Stimulated activated CD4-positive, alpha-beta T cell treated with anti-CD3 and anti-CD28 coated beads, Interleukin-12 subunit alpha, Interleukin-12 subunit beta, amount 100 ng/mL, for 24 hours (primary cell): ENCODE data around the gene JPH3.
"Not testable (repeated sequence)": the region's sequence is repeated elsewhere in the genome, so short reads cannot be mapped to it uniquely, and the experiment has no call there.

Experiments used
- DNase-seq, 2 experiments: peaks; one replicate each; pipeline ENCODE4 v3.0.0-alpha.2; 2020; ENCODE audit warnings: low read depth in 2 of 2

The JPH3 gene

DNA sequence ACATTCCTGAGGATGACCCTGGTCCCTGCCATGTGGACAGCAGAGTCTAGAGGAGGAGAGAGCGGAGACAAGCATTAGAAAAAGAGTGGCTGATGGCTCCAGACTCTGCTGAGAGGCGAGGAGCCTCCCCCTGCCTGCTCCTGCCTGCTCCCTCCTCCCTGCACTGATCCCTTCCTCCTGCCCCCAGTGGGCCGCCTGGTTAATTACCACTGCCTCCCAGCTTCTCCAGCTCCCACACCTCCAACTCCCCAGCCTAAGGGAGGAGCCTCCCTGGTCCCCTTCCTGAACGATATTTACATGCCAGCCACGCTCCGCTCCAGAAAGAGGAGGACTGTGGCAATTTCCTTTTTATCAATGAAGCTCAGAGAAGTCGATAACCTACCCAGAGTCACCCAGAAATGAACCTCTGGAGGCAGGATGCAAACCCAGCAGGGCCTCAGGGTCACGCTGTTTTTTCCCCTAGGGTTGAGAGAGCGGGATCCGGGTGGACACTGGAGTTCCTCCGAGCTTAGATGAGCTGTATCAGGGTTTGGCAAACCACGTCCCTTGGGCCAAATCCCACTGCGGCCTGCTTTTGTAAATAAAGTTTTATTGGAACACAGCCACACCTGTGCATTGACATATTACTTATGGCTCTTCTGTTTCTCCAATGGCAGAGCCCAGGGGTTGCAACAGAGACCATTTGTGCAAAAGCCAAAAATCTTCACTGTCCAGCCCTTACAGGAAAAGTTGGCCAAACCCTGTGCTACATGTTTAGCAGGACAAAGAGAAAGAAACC lies 27.1 kb upstream of the JPH3 start:
- no peak for DNase-seq

- no peak for DNase-seq
Measured at GRCh38 chr16:87576171-87576570, 26.1 kb upstream of the JPH3 start.

DNA sequence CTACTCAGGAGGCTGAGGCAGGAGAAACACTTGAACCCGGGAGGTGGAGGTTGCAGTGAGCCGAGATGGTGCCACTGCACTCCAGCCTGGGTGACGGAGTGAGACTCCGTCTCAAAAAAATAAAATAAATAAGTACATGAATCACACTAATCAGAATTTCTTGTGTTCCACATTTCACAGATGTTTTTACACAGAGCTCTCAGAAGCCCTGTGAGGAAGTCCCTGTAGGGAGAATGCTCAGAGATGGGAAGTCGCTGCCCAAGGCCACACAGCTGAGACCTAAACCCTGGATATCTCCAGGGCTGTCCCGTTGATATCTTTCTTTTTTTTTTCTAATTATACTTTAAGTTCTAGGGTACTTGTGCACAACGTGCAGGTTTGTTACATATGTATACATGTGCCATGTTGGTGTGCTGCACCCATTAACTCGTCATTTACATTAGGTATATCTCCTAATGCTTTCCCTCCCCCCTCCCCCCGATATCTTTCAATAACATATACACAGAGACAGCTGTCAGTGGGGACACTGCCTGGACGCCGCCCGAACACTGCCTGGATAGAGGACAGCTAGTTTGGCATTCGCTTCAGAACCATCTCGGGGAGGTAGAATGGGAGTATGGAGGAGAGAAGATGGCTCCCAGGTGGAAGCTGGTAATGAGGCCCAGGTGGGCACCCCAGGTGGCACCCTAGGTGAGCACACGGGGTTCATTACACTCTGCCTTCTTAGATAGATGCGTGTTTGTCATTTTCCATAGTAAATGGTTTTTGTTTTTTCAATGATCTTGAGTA lies 24.0 kb upstream of the JPH3 start:
- DNase-seq, result not testable (repeated sequence)

DNA sequence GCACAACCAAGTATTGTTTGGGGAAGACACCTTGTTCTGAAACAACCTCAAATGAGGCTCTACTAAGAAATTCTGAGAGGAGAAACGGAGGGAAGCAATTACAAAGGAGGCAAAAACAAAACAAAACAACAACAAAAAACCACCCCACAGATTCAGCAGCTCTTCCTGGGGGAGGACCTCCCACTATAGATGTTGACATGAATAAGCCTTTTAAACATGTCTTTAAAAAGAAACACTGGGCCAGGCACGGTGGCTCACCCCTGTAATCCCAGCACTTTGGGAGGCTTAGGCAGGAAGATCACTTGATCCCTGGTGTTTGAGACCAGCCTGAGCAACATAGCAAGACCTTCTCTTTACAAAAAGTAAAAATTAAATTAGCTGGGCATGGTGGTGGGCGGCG lies 22.6 kb upstream of the JPH3 start:
- DNase-seq, result no peak

- no peak for DNase-seq
Measured at GRCh38 chr16:87580855-87581261, 21.4 kb upstream of the JPH3 start.

- no peak for DNase-seq
Measured at GRCh38 chr16:87581857-87582215, 20.5 kb upstream of the JPH3 start.

- no peak for DNase-seq
Measured at GRCh38 chr16:87582216-87582965, 19.9 kb upstream of the JPH3 start.

- no peak for DNase-seq
Measured at GRCh38 chr16:87582966-87583325, 19.4 kb upstream of the JPH3 start.

GRCh38 chr16:87583453-87584131 lies 18.7 kb upstream of the JPH3 start:
- DNase-seq, result no peak

DNA sequence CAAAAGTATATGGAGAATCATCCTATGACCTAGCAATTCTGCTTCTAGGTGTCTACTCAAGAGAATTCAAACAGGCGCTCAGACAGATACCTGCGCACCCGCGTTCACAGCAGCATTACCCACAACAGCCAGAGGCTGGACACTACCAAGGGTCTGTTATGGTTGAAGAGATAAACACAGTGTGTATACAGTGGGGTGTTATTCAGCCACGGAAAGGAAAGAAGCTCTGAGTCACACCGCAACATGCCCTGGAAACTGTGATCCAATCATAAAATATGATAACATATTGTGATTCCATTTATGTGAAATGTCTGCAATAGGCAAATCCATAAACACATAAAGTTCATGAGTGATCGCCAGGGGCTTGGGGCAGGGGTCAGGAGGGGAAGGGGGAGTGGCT lies 18.0 kb upstream of the JPH3 start:
- DNase-seq, result no peak

DNA sequence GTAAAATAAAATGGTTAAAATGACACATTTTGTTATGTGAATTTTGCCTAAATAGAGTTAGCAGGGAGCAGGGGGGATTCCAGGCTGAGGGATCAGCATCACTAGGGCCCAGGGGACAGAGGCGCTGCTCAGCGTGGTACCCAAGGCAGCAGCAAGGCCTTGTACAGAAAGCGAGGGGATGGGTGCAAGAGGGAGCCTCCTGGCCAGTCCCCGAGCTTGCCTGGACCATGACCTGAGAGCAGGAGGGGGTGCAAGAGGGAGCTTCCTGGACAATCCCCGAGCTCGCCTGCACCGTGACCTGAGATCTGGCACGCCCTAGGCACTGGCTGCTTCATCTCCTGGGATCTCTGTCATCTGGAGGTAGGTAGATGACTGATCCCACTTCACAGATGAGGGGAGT lies 17.3 kb upstream of the JPH3 start:
- DNase-seq, result no peak

DNA sequence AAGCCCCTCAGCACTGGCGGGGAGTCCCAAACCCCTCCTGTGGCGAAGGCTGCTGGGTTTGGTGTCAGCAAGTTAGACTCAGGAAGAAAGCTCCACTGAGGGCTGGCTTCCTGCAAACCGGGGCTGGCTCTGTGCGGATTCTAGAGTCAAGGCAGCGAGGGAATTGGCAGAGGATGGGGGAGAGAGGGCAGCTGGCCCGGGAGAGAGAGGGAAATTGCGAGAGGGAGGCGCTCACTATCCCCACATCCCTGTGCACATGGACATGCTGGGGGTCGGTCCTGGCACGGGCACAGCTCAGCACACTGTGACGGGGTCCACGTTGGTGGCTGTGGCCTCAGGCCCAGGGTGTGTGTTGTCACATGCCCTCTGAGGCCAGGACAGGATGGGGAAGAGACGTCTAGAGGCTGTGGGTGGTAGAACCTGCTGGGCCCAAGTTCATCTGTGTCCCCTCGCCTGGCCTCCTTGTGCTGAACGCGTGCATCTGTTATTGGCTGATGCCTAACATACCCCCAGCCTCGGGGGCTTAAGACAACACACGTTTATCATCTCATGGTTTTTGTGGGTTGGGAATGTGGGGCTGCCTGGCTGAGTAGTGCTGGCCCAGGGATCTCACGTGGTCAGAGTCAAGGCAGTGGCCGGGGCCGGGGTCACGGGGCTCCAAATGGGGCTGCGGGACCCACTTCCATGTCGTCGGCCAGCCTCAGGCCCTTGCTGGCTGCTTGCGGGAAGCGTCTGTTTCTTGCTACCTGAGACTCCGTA lies 16.7 kb upstream of the JPH3 start:
- DNase-seq, result no peak

DNA sequence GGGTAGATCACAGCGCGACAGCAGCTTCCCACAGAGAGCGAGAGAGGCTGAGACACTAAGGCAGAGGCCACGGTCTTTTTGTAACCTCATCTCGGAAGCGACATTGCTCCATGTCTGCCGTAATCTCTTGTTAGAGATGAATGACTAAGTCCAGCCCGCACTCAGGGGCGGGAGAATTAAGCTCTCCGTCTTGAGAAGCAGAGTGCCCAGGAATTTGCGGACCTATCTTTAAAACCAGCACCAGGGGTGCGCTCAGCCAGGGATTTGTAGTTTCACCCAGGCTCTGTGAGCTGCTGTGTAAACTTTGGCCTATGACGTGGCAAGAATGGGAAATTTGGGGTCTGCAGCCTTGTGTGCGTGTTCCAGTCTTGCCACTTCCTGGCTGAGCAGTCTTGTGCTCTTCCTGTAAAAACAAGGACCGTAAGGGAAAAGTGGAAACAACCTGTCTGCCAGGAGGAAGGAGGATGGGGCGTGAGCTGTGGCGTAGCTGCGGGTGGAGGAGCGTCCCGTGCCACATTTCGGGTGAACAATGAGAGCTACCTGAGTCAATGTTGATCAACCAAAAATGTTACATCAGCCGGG lies 16.0 kb upstream of the JPH3 start:
- DNase-seq, result no peak

GRCh38 chr16:87587636-87588035 lies 14.7 kb upstream of the JPH3 start:
- DNase-seq, result no peak

- no peak for DNase-seq
Measured at GRCh38 chr16:87592018-87592712, 10.1 kb upstream of the JPH3 start.

- DNase-seq, result no peak
Measured at GRCh38 chr16:87593710-87594258, 8.5 kb upstream of the JPH3 start.

DNA sequence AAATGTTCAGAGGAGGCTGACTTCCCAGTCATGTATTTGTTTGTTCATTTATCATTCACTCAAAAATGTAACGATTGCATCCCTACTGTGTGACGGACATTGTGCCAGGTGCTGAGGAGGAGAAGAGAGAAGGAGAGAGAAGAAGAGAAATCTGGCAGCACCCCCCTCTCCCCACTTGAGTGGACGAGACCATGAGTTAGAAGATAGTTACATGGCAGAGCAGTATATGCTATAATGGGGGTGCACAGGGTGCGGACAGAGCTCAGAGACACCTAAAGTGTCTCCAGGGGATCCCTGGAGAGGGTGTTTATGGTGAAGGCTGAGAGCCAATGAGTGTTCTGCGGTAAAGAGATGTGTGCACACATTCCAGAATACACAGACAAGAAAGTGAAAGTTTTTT lies 6.6 kb upstream of the JPH3 start:
- no peak for DNase-seq

DNA sequence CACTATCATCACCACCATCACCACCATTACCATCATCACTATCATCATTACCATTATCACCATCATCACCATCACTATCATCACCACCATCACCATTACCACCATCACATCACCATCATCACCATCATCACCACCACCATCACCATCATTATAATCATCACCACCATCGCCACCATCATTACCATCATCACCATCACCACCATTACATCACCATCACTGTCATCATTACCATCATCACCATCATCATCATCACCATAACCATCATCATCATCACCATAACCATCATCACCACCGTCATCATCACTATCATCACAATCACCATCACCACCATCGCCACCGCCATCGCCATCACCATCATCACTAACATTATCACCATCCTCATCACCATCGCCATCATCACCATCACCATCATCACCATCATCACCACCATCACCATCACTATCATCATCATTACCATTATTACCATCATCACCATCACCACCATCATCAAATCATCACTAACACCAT lies 4.9 kb upstream of the JPH3 start:
- no peak for DNase-seq

- no peak for DNase-seq
Measured at GRCh38 chr16:87598431-87598830, 3.9 kb upstream of the JPH3 start.

GRCh38 chr16:87600246-87600645 lies 2.1 kb upstream of the JPH3 start:
- no peak for DNase-seq
